Measurements from ENCODE around the gene PLSCR3.

Gene PLSCR3

DNA sequence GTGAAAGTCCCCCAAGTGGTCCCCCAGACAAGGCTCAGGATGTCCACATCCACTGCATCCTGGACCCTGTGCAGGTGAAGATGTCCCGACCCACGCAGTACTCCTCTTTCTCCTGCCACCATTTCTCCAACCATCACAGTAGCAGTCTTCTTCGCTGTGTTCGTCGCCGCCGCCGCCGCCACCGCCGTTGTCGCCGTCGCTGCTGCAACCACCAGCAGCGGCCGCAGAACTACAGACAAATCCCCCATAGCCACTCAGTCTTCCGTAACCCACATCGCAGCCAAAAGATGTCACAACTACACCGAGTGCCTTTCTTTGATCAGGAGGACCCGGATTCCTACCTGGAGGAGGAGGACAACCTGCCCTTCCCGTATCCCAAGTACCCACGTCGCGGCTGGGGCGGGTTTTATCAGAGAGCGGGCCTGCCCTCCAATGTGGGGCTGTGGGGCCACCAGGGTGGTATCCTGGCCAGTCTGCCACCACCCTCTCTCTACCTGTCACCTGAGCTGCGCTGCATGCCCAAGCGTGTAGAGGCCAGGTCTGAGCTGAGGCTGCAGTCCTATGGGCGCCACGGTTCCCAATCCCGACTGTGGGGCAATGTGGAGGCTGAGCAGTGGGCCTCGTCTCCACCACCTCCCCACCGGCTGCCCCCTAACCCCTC lies 32.0 kb upstream of the PLSCR3 start:
- no peak for DNase-seq

DNA sequence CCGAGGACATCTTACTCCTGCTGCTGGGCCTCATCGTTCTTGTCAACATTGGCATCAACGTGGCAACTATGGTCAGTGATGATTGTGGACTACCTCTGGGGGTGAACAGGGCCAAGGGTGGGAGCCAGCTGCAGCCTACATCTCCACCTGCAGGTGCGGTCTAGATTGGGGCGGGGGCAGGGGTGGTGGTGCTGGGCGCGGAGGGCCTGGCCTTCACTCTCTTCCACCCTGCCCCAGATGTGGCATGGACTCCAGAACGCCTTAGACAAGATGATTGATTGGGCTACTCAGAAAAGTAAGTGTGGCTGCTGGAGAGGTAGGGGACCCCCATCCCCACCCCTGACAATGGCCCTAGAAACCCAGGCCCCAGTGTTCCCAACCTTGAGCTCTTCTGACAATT lies 31.4 kb upstream of the PLSCR3 start:
- no peak for DNase-seq

DNA sequence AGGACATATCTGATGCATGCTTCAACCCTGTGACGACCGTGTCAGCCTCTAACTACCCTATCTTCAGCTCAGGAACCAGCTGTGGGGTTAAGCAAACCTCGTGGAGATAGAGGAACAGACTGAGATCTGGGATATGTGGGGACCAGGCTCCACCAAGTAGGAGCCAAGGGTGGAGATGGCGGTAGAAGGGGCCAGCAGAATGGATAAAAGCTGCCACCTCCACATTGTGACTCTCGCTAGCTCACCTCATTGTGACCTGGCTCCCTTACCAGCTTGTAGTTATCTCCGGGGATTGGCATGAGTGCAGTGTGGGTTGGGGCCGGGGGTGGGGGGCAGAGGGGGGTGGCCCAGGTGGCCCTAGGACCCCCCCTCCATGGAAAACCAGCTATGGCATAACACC lies 31.0 kb upstream of the PLSCR3 start, which contains the start of gene SPEM2:
SPEM2 (plus strand) TSS at position 301 of the 400 bp plus-strand sequence; CDS start at position 374, 73 bp downstream.
- DNase-seq, result no peak

DNA sequence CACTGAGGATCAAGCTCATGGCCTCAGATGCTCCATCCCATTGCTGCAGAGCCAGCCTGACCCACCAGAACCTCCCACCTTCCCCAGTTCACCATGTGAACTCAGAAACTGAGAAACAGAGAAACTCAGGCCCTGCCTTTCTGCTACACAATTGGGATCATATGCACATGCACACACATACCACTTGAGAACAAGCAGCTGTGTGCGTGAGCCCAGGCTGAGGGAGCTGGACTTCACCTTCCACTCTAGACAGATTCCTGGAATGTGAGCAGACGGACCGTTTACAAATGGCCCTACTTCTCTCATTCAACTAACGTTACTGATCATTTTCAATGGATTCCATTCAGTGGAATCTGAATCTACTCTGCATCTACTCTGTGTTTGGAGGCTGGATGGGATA lies 29.4 kb upstream of the PLSCR3 start:
- DNase-seq, result no peak

DNA sequence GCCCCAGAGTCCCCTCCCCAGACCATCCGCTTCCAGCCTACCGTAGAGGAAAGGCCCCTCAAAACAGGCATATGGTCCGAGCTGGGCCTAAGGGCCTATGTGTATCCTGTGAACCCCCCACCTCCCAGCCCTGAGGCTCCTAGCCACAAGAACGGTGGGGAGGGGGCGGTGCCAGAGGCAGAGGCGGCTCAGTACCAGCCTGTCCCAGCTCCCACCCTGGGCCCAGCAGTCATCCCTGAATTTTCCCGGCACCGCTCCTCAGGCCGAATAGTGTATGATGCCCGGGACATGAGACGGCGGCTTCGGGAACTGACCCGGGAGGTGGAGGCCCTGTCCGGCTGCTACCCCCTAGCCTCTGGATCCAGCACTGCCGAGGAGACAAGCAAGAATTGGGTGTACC lies 26.9 kb upstream of the PLSCR3 start:
- DNase-seq, result no peak

DNA sequence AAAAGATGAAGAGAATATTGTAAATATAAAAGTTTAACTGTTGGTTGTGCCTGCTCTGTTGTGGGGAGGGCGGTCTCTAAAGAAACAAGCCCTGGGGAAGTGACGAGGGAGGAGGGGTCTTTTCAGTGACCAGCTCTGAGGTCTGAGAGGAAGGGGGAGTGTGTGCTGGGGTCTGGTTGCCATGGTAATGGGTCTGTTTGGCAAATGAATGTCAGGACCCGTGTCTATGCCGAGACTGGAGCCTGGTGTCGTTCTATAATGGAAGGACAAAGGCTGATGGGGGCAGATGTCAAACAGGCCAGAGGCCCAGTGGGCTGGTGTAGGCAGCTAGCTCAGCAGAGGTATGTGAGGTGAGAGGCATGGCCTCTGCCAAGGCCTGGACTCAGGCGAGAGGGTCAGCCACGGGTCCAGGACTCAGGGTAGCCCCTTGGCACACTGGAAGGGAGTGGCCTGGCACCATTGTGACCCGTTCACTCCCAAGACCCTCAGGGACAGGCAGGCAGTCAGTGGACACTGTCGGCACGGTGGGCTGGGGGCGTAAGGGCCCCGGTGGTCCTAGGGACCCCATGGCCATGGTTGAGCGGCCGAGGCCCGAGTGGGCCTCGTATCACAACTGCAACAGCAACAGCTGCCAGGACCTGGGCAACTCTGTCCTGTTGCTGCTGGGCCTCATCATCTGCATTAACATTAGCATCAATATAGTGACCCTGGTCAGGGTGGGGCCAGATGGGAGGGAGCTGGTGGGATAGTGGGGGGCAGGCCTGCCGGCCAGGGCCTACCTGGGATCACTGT lies 25.7 kb upstream of the PLSCR3 start, which contains the start of gene SPEM1:
SPEM1 (plus strand) TSS at position 506 of the 792 bp plus-strand sequence; CDS start at position 567, 61 bp downstream.
- DNase-seq, result no peak

DNA sequence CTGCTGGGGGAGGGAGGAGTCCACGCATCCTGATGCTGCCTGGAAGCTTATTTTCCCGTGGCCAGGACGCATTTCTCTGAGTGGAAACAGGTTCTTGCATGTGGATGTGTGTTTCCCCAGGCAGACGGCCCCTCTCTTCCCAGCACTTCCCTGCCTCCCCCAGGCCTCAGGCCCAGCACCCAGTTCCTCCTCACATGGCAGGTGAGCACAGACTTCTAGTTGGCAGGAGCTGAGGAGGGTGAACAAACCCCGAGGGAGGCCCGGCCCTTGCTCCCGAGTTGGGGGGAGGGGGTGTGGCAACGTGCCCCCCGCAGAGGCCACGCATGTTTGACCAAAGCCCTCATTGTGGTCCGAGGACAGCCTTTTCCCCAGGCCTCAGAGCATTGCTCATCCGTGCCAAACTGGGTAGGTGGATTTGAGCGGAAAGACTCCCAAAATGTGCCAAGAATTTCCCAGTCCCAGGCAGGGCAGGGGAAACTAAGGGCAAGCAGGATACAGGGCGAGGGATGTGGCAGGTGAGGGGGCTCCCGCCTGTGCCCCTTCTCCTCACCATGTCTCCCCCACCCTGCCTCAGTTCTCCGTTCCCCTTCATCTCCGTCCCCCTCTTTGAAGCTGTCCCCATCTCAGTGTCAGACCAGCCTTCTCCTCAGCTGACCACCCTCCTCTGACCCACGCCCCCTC lies 24.3 kb upstream of the PLSCR3 start:
- no peak for DNase-seq

DNA sequence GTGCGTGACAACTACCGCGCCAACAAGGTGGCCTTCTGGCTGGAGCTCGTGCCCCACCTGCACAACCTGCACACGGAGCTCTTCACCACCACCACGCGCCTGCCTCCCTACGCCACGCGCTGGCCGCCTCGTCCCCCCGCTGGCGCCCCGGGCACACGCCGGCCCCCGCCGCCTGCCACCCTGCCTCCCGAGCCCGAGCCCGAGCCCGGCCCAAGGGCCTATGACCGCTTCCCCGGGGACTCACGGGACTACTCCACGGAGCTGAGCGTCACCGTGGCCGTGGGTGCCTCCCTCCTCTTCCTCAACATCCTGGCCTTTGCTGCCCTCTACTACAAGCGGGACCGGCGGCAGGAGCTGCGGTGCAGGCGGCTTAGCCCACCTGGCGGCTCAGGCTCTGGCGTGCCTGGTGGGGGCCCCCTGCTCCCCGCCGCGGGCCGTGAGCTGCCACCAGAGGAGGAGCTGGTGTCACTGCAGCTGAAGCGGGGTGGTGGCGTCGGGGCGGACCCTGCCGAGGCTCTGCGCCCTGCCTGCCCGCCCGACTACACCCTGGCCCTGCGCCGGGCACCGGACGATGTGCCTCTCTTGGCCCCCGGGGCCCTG lies 22.8 kb upstream of the PLSCR3 start:
- no peak for DNase-seq

DNA sequence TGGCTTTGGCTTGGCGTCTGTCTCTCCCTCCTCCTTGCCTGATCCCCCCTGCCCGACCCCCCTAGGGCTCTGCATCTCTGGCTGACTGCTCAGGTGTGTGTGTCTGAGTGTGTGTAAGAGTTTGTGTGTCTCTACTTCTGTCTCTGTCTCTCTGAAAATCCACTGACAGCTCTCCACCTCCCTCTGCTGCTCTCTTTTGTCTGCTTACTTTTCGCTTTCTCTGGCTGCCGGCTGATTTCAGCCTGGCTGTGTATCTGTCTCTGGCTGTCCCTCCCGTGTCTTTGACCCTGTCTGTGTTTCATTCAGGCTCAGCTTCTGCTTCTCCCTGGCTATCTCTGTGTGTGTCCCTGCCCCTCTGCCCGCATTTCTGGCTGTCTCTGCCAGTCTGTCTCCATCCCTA lies 22.0 kb upstream of the PLSCR3 start:
- no peak for DNase-seq

DNA sequence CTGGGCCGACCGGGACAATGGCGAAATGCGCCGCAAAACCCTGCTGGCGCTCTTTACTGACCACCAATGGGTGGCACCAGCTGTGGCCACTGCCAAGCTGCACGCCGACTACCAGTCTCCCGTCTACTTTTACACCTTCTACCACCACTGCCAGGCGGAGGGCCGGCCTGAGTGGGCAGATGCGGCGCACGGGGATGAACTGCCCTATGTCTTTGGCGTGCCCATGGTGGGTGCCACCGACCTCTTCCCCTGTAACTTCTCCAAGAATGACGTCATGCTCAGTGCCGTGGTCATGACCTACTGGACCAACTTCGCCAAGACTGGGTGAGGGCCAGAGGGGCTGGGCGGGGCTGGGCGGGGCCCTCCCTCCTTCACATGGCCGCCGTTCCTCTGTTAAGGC lies 21.5 kb upstream of the PLSCR3 start:
- no peak for DNase-seq

DNA sequence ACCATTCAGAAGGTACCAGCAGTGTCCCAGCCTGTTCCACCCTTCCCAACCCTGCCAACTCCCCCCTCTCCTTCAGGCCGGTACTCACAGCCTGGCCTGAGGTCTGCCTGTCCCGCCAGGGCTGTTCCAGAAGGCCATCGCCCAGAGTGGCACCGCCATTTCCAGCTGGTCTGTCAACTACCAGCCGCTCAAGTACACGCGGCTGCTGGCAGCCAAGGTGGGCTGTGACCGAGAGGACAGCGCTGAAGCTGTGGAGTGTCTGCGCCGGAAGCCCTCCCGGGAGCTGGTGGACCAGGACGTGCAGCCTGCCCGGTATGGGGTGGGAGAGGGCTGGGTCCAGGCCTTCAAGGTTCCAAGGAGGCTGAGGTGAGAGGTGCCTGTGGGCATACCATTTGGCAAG lies 20.5 kb upstream of the PLSCR3 start:
- DNase-seq, result no peak

DNA sequence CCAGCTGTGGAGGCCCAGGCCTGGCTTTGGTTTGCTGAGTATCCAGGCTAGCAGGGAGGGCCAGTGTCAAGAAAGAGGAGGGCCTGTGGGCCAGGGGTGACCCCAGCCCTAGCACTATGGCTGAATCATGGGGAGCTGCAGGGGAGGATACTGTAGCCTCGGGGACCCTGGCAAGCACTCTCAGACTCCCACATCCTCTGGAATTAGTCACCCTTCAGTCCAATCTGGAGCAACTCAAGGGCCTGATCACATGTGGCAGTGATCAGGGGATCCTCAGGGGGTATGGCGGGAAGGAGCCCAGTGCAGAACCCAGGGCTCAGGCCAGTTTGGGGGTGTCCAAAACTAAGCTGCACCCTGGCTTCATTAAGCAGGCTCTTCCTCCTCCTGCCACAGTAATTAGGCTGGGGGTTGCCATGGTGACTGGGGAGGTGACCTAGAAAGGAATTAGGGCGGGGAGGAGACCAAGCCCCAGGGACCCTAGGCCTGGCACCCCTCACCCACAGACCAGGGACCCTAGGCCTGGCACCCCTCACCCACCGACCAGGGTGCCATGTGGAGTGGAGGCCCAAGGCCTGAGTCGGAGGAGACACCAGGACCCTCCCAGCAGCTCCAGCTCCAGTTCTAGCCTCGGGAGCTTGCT lies 19.1 kb upstream of the PLSCR3 start:
- no peak for DNase-seq

DNA sequence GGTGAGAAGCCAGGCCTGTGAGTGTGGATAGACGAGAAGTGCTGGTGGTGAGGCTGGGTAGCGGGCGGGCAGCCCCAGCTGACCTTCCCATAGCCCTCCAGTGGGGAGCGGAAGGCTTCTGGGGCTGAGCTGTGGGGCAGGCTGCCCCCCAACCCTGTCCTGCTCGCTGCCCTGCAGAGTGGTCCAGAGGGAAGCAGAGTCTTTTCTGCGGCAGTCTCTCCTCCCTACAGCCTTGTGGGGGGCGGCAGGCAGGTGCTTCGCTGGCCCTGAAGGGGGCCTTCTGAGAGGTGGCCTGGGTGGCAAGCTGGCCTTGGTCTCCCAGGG lies 17.1 kb upstream of the PLSCR3 start:
- no peak for DNase-seq

DNA sequence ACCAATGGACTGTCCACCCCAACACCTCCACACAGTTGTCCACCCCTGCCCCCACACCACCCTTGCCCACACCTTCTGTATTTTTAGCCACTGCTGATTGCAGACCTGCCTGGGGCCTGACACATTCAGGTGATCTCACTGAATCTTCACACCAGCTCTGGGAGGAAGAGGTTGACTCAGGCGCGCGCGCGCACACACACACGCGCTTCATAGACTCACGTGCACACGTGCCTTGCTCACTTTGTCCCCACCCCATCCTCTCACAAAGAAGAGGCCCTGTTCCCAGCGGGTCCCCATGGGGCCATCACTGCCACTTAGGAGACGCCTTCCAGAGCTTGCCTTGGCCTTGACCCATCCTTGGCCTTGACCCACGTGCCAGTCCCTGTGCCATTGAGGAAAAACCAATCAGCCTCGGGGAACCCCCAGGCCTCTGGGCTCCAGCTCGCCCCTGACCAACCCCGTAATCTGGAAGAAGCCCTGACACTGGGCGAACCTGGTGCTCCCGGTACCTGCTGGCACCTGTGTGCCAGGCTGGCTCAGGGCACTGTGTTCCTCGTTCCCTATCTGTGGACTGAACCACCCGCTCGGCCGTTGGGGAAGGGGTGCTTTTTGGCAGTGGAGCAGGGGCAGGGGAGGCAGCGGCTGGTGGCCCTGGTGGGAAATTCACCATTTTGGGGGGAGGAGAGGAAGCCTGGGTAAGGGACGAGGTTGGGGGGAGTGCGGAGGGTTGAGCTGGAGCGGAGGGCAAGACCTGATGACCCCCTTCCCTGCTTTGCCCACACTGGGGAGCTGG lies 16.5 kb upstream of the PLSCR3 start:
- DNase-seq, result no peak

DNA sequence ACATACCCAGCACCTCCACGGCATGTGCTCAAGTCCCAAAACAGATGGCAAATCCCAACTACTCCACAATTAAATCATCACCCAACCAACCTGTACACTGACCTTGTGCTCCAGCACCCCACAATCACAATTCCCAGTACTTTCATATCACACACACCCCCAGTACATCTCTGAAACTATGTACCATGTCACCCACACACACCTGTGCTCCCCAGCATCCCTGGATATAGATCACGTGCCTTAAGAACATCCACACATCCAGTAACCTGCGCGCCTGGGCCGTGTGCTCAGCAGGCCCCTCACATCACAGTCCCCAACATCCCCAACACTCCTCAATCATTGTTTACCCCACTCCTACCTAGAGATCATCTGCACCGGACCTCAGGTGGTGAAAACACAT lies 15.4 kb upstream of the PLSCR3 start:
- DNase-seq, result no peak

DNA sequence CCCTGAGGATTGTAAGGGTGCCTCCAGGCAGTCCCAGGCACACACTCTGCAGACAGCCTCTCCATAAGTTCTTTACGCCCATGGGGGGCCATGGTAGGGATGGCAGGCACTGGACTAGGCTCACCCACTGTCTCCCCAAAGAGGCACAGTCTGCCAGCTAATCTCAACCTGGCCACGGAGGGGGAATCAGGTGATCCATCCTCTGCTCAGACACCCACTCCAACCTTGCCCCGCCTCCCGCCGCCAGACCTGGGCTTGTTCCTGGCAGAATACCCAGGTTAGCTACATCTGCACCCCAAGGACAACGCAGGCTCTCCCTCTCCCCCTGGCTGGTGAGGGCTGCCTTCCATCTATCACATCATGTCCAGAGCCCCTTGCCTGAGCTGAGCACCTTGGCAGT lies 14.5 kb upstream of the PLSCR3 start:
- DNase-seq, result no peak

DNA sequence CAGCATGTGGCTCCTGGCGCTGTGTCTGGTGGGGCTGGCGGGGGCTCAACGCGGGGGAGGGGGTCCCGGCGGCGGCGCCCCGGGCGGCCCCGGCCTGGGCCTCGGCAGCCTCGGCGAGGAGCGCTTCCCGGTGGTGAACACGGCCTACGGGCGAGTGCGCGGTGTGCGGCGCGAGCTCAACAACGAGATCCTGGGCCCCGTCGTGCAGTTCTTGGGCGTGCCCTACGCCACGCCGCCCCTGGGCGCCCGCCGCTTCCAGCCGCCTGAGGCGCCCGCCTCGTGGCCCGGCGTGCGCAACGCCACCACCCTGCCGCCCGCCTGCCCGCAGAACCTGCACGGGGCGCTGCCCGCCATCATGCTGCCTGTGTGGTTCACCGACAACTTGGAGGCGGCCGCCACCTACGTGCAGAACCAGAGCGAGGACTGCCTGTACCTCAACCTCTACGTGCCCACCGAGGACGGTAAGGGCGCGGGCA lies 14.0 kb upstream of the PLSCR3 start:
- peak in 1 of 4 experiments; percentile 15 for DNase-seq

DNA sequence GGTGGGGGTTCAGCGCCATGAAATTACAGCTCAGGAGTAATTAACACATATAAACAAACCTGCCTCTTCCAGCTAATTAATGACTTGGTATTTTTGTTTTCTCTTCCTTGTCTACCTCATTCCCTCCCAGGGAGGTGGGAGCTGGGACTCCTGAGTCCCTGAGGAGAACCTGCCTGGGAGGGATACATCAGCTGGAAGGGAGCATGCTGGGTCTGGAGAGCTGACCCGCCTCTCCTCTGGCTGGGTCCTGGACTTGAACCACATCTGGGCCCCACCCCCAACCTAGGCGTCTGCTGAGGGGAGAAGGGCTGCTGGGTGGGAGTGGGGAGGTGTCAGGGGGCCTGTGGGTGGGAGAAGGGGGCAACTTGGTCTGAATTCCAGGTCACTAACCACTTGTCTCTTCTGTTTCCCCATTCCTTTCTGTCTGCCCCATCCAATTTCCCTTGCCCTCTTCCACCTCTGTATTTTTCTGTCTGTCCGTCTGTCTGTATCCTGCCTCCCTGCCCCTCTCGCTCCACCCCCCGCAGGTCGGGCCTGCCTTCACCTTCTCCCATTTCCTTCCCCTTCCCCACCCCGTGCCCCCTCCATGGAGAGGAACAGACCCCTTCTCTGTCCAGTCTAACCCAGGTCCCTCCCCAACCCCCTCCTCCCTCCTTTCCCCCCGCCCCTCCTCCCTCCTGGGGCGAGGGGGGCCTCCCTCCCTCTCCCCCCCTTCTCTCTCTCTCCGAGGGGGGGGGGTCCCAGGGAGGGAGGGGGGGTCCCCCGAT lies 13.3 kb upstream of the PLSCR3 start, which contains the start of gene NLGN2:
NLGN2 (plus strand) TSS at position 361 of the 767 bp plus-strand sequence. CDS start 411 bp downstream, outside the sequence.
- no peak for DNase-seq

DNA sequence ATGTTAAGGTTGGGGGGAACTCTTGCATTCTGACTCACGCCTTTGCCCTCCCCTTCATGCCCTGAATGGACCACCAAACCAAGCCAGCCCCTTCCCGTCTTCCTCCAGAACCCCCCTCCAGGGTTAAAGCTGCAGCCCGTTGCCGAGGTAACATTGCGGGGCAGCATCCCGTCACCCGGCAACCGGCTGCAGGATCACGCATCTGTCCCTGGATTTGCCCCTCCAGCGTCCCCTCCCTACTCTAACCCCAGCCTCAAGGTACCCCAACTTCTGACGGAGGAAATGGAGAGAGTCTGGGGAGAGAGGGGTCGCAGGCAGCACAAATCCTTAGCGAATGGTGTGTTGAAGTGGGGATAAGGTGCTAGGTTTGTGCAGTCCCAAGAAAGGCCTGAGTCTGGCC lies 12.8 kb upstream of the PLSCR3 start:
- DNase-seq, result no peak

DNA sequence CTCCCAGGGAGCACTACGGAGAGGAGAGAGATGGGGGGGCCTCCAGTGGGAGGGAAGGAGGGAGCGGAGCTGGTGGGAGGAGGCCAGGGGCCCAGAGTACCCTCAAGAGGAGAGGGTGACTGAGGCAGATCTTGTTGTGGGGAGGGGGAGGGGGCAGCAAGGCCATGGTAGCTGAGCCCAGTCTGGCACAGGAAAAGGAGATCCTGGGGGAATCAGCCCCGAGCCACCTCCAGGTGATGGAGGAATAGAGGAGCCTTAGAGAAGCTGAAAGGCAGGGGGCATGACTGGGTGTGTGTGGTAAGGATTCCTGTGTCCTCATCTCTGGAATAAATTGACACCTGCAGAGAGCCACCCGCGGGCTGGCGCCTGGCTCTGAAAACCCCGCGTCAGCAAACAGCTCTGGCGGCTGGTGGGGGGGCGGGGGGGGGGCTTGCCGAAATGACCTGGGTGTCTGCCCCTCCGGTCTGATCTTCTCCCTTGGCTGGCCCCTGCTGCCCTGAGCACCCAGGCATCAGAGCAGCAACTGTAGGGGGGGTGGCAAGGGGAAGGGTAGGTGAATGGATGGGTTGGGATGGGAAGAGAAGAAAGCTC lies 12.0 kb upstream of the PLSCR3 start:
- DNase-seq, result no peak
